Measurements from ENCODE around the gene UBR4.
"Not testable (repeated sequence)": the region's sequence is repeated elsewhere in the genome, so short reads cannot be mapped to it uniquely, and the experiment has no call there.

The UBR4 gene

GRCh38 chr1:19209990-19210771 is at the start of gene UBR4:
Gene UBR4, minus strand, starts transcription at chr1:19210266. Its CDS starts 18 bp downstream, at chr1:19210248.
- DNase-seq (ENCODE audit: extremely low read depth in 1 of 2, low read depth in 1 of 2): peak; percentile 93 to 96

- no peak for DNase-seq (ENCODE audit: extremely low read depth in 1 of 2, low read depth in 1 of 2)
Observed at GRCh38 chr1:19258353-19258752, 48.3 kb upstream of the UBR4 start.

GRCh38 chr1:19257178-19257914 is 47.3 kb upstream of the UBR4 start:
- DNase-seq (ENCODE audit: extremely low read depth in 1 of 2, low read depth in 1 of 2): peak in 1 of 2 donors; percentile 20

GRCh38 chr1:19256301-19256700 is 46.2 kb upstream of the UBR4 start:
- not testable (repeated sequence) for DNase-seq (ENCODE audit: extremely low read depth in 1 of 2, low read depth in 1 of 2)

GRCh38 chr1:19255288-19255687 is 45.2 kb upstream of the UBR4 start:
- DNase-seq (ENCODE audit: extremely low read depth in 1 of 2, low read depth in 1 of 2): no peak

- no peak for DNase-seq (ENCODE audit: extremely low read depth in 1 of 2, low read depth in 1 of 2)
Observed at GRCh38 chr1:19254416-19254815, 44.4 kb upstream of the UBR4 start.

- DNase-seq (ENCODE audit: extremely low read depth in 1 of 2, low read depth in 1 of 2): peak; percentile 81 to 82
Observed at GRCh38 chr1:19251305-19252196, 41.5 kb upstream of the UBR4 start, which contains the start of the genes EMC1 and MRTO4. Gene EMC1, minus strand, starts transcription at chr1:19251524. Its CDS starts 15 bp downstream, at chr1:19251509. Gene MRTO4, plus strand, starts transcription at chr1:19251805. Its CDS starts 31 bp downstream, at chr1:19251836.

GRCh38 chr1:19250629-19251304 is 40.7 kb upstream of the UBR4 start:
- DNase-seq (ENCODE audit: extremely low read depth in 1 of 2, low read depth in 1 of 2): no peak

- peak in 1 of 2 donors; percentile 20 for DNase-seq (ENCODE audit: extremely low read depth in 1 of 2, low read depth in 1 of 2)
Observed at GRCh38 chr1:19240673-19241538, 30.8 kb upstream of the UBR4 start.

- DNase-seq (ENCODE audit: extremely low read depth in 1 of 2, low read depth in 1 of 2): no peak
Observed at GRCh38 chr1:19239876-19240275, 29.8 kb upstream of the UBR4 start.

GRCh38 chr1:19234224-19234623 is 24.2 kb upstream of the UBR4 start:
- no peak for DNase-seq (ENCODE audit: extremely low read depth in 1 of 2, low read depth in 1 of 2)

GRCh38 chr1:19232524-19232846 is 22.4 kb upstream of the UBR4 start:
- no peak for DNase-seq (ENCODE audit: extremely low read depth in 1 of 2, low read depth in 1 of 2)

- DNase-seq (ENCODE audit: extremely low read depth in 1 of 2, low read depth in 1 of 2): not testable (repeated sequence)
Observed at GRCh38 chr1:19231736-19232523, 21.9 kb upstream of the UBR4 start.

- no peak for DNase-seq (ENCODE audit: extremely low read depth in 1 of 2, low read depth in 1 of 2)
Observed at GRCh38 chr1:19229828-19230325, 19.8 kb upstream of the UBR4 start.

GRCh38 chr1:19229229-19229628 is 19.2 kb upstream of the UBR4 start:
- DNase-seq (ENCODE audit: extremely low read depth in 1 of 2, low read depth in 1 of 2): no peak

- DNase-seq (ENCODE audit: extremely low read depth in 1 of 2, low read depth in 1 of 2): no peak
Observed at GRCh38 chr1:19222979-19223824, 13.1 kb upstream of the UBR4 start.

GRCh38 chr1:19222573-19222972 is 12.5 kb upstream of the UBR4 start:
- DNase-seq (ENCODE audit: extremely low read depth in 1 of 2, low read depth in 1 of 2): no peak

- DNase-seq (ENCODE audit: extremely low read depth in 1 of 2, low read depth in 1 of 2): no peak
Observed at GRCh38 chr1:19220991-19221390, 10.9 kb upstream of the UBR4 start.
